GM19395 (cell line): ENCODE results near the gene KIF5A.

Source experiments
- ATAC-seq: cut with Tn5 transposase; IDR thresholded peaks from one replicate; pipeline ENCODE4 v1.9.1; 2021; ENCODE audit warnings: mild to moderate bottlenecking, moderate library complexity; ENCODE audit not compliant: unreplicated experiment

KIF5A gene

GRCh38 chr12:57518920-57519795 is 30.7 kb upstream of the KIF5A start:
- ATAC-seq: no peak

- ATAC-seq: peak; percentile 6
Measured at GRCh38 chr12:57519796-57520052, 30.1 kb upstream of the KIF5A start.

- ATAC-seq: peak; percentile 70
Measured at GRCh38 chr12:57520053-57520818, 29.6 kb upstream of the KIF5A start, which contains the start of gene DDIT3. TSS of gene DDIT3 (minus strand) at chr12:57520514. CDS start at chr12:57517406, 3,108 bp downstream.

GRCh38 chr12:57521525-57522010 is 28.3 kb upstream of the KIF5A start:
- ATAC-seq: no peak

- ATAC-seq: peak; percentile 41
Measured at GRCh38 chr12:57522011-57522886, 27.6 kb upstream of the KIF5A start, which contains the start of gene MBD6. TSS of gene MBD6 (plus strand) at chr12:57522824. CDS start at chr12:57524304, 1,480 bp downstream.

GRCh38 chr12:57522887-57523705 is 26.7 kb upstream of the KIF5A start:
- no peak for ATAC-seq

- ATAC-seq: no peak
Measured at GRCh38 chr12:57523706-57524614, 25.9 kb upstream of the KIF5A start.

- no peak for ATAC-seq
Measured at GRCh38 chr12:57524814-57525614, 24.8 kb upstream of the KIF5A start.

- no peak for ATAC-seq
Measured at GRCh38 chr12:57525615-57526383, 24.0 kb upstream of the KIF5A start.

- ATAC-seq: no peak
Measured at GRCh38 chr12:57526477-57527126, 23.2 kb upstream of the KIF5A start.

- ATAC-seq: no peak
Measured at GRCh38 chr12:57527184-57527583, 22.7 kb upstream of the KIF5A start.

- ATAC-seq: no peak
Measured at GRCh38 chr12:57528176-57528575, 21.7 kb upstream of the KIF5A start.

GRCh38 chr12:57528831-57529555 is 20.9 kb upstream of the KIF5A start:
- ATAC-seq: no peak

GRCh38 chr12:57529831-57530230 is 20.0 kb upstream of the KIF5A start:
- ATAC-seq: no peak

- no peak for ATAC-seq
Measured at GRCh38 chr12:57530396-57531142, 19.3 kb upstream of the KIF5A start.

GRCh38 chr12:57531836-57532235 is 18.0 kb upstream of the KIF5A start:
- ATAC-seq: no peak
